AG09319 (cell line): ENCODE measurements around the gene NUAK2.

Experiments
- DNase-seq: peaks from one replicate; pipeline ENCODE4 v3.0.0-alpha.2; 2010; ENCODE audit warnings: low read depth; ENCODE audit errors: extremely low read depth
- CTCF ChIP-seq: IDR thresholded peaks from 2 replicates; pipeline ENCODE4 v1.5.1; 2011; ENCODE audit warnings: low read depth, mild to moderate bottlenecking, inconsistent platforms, low read length, moderate library complexity

Gene NUAK2

GRCh38 chr1:205353191-205353590, 31.6 kb upstream of the NUAK2 start:
- DNase-seq: no peak
- TF ChIP-seq CTCF: no peak

- DNase-seq: no peak
- TF ChIP-seq CTCF: no peak
Observed at GRCh38 chr1:205351984-205352713, 30.6 kb upstream of the NUAK2 start.

GRCh38 chr1:205350691-205351141, 29.2 kb upstream of the NUAK2 start:
- no peak for DNase-seq

GRCh38 chr1:205350124-205350523, 28.6 kb upstream of the NUAK2 start:
- no peak for TF ChIP-seq CTCF
- no peak for DNase-seq

More at GRCh38 chr1:205350691-205351141, 29.2 kb upstream of the NUAK2 start:
- no peak for TF ChIP-seq CTCF

- DNase-seq: no peak
- TF ChIP-seq CTCF: no peak
Observed at GRCh38 chr1:205348554-205349487, 27.3 kb upstream of the NUAK2 start.

GRCh38 chr1:205346956-205347574, 25.5 kb upstream of the NUAK2 start:
- no peak for DNase-seq
- TF ChIP-seq CTCF: no peak
